ENCODE measurements around the gene PLIN3. TPM values are rescaled to one million over a fixed set of nuclear protein-coding genes. Genes with fewer than 3 reads are reported as not detected.

PLIN3 gene
- total and polyA plus RNA-seq, 2 of the 4 experiments (the other 2 are of a cell fraction) = 147 to 246 TPM

DNA sequence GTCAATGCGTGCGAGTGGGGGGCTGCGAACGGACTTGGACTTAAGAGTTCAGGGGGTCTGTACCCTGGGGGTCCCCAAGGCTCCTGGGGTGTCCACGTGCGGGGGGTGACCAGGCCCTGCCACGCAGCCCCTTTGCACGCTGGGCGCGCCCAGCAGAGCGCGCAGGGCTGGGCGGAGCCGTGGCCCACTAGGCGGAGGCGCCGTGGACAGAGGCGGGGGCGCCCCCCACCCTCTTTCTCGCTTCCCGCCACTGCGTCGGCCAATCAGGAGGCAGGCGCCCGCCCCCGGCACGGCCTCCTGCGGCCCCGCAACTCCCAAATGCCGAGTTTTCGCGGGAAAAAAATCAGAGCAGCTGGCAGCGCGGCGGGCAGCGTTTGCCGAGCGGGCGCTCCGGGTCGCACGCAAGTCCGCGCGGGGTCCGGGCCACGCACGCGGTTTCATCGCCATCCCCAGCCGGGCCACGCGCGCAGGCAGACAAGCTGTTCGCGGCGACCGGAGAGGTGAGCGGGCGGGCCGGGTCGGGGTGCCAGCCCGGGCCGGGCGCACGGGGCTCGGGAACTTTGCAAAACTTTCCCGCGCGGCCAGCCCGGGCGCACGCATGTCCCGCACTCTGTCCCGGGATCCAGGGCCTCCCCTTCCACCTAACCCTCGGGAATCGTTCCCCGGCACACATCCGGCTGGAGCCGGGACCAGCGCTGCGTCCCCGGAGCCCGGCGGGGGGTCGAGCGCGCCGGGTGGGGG is 41.9 kb upstream of the PLIN3 start, which contains the start of gene UHRF1:
Gene UHRF1 (plus strand): TSS at position 346 of the 741 bp plus-strand sequence. CDS start 1,385 bp downstream, outside the sequence.
- H3K4me2 ChIP-seq (ENCODE audit: low read depth, low read length) = peak within 1 kb of the TSS; percentile 67
- H3K27me3 ChIP-seq (ENCODE audit: control insufficient read depth, insufficient read depth, low read length) = no peaks in the 10 kb centered on the region
- H2BK15ac ChIP-seq (ENCODE audit: low read depth, low read length) = peak within 1 kb of the TSS; percentile 75; the same call in 2 of the 3 replicates
- no peak; the same call in 1 of the 2 replicates for ATAC-seq (ENCODE audit: low read depth)
- no peaks in the 10 kb centered on the region for H3K9me3 ChIP-seq (ENCODE audit: control insufficient read depth, insufficient read depth, low read length)
- H3K4me1 ChIP-seq (ENCODE audit: control insufficient read depth, insufficient read depth, low read length) = peaks cover 22% of the 10 kb centered on the region
- peak within 1 kb of the TSS; percentile 91 for H3K27ac ChIP-seq (ENCODE audit: insufficient read depth, low read length)
- WGBS, 2 experiments (ENCODE audit: extremely low coverage in 2 of 2, insufficient read length in 1 of 2) = 2% methylated on average over 21 of the region's 89 CpGs; no CpG with 5 or more reads in 1 of the 2 experiments
- peak within 1 kb of the TSS; percentile 95 for H2AK5ac ChIP-seq (ENCODE audit: low read depth, low read length)
- H3K9ac ChIP-seq (ENCODE audit: low read depth, low read length) = peak within 1 kb of the TSS; percentile 85
- TF ChIP-seq POLR2A (IDR thresholded peaks at IDR 0.05; ENCODE audit: low read depth, low read length) (peak; percentile 62), MAFK (IDR thresholded peaks at IDR 0.05; ENCODE audit: low read depth, low read length) (no peak), SMC3 (IDR thresholded peaks at IDR 0.05; ENCODE audit: low read depth, low read length) (no peak), USF2 (IDR thresholded peaks at IDR 0.05; ENCODE audit: low read depth, low read length) (no peak)
- H3K79me1 ChIP-seq (ENCODE audit: low read depth in 1 of 2, low read length in 2 of 2) = peaks cover 0 to 35% of the 10 kb centered on the region in 2 experiments; a peak in 2 of 4 replicates
- CTCF ChIA-PET = no interaction called here
- dilution Hi-C loops (cut with HindIII; ENCODE audit: low sequenced_read_pairs, unreplicated experiment) = no loop called here
- no peak for DNase-seq
- H2BK5ac ChIP-seq (ENCODE audit: low read depth, low read length, poor library complexity, severe bottlenecking) = peak within 1 kb of the TSS; percentile 93
- H3K4ac ChIP-seq (ENCODE audit: low read depth, low read length) = peak within 1 kb of the TSS; percentile 98
- peak within 1 kb of the TSS; percentile 87 for H3K4me3 ChIP-seq (ENCODE audit: insufficient read depth, low read depth, low read length)
- in situ Hi-C loops (cut with MboI; ENCODE audit: low sequenced_read_pairs) = no loop called here
- peak within 1 kb of the TSS; percentile 90 for H3K14ac ChIP-seq (replicated peaks; ENCODE audit: low read depth, low read length)
- H4K8ac ChIP-seq (ENCODE audit: low read depth in 2 of 2, low read length in 2 of 2) = peak within 1 kb of the TSS; percentile 82 to 96; a peak in 3 of 4 replicates
- H3K23ac ChIP-seq (ENCODE audit: low read depth, low read length) = peak within 1 kb of the TSS; percentile 99
- no peak within 1 kb of the TSS for H4K5ac ChIP-seq (ENCODE audit: low read depth, low read length)
- H2BK120ac ChIP-seq (ENCODE audit: low read depth, low read length) = peak within 1 kb of the TSS; percentile 94
- POLR2A ChIA-PET (ENCODE audit: unreplicated experiment) = interaction anchor here (0.6 kb wide), 2 partner anchors 42 to 121 kb away, joined by 7 read pairs; no protein-coding TSS in a partner anchor
- peak within 1 kb of the TSS; percentile 98 for H2AK9ac ChIP-seq (replicated peaks; ENCODE audit: low read depth, low read length, poor library complexity)
- no peaks in the 10 kb centered on the region; the same call in 1 of the 2 replicates for H3K36me3 ChIP-seq (ENCODE audit: control insufficient read depth, insufficient read depth, low read length)
- H3K9me1 ChIP-seq (ENCODE audit: insufficient read depth, low read length) = peaks cover 4% of the 10 kb centered on the region; the same call in 1 of the 2 replicates
- no TSS peak for BruUV-seq (replicated peaks)
- intact Hi-C loops (cut with micrococcal nuclease) = no loop called here
- H3K18ac ChIP-seq (ENCODE audit: low read depth, low read length) = no peak within 1 kb of the TSS
- H3K56ac ChIP-seq (ENCODE audit: extremely low read depth, insufficient read depth, low read length) = peak within 1 kb of the TSS; percentile 94
- peak within 1 kb of the TSS; percentile 96 for H2AFZ ChIP-seq (replicated peaks; ENCODE audit: low read length, poor library complexity)
- H2BK20ac ChIP-seq (ENCODE audit: low read depth, low read length) = peak within 1 kb of the TSS; percentile 82; the same call in 1 of the 2 replicates
- H4K20me1 ChIP-seq (ENCODE audit: insufficient read depth, low read length) = peaks cover 8% of the 10 kb centered on the region
- peak within 1 kb of the TSS; percentile 92 for H4K91ac ChIP-seq (ENCODE audit: insufficient read depth, low read depth, low read length)

Data from IMR-90 (cell line).